GM18951 (cell line): ENCODE measurements around the gene STK36.
A peak's percentile ranks its signal among the peaks of the same experiment; 100 is the strongest.

Experiments used
- POLR2A ChIP-seq: IDR thresholded peaks from 4 replicates; pipeline ENCODE4 v1.6.1; 2011; ENCODE audit warnings: mild to moderate bottlenecking; ENCODE audit not compliant: insufficient read length, insufficient read depth; ENCODE audit errors: extremely low read depth
- in situ Hi-C: fragments of 300-500 bp; cut with MboI; formaldehyde crosslinking; loops from one replicate; pipeline ENCODE4 v1.12.0; 2022; ENCODE audit warnings: low sequenced_read_pairs, mixed read lengths, inconsistent platforms; ENCODE audit not compliant: unreplicated experiment

STK36 gene

GRCh38 chr2:218671654-218672566, at the start of gene STK36, which contains the start of gene RNF25:
Gene STK36, plus strand, starts transcription at chr2:218672086. Its CDS starts 744 bp downstream, at chr2:218672830.
Gene RNF25, minus strand, starts transcription at chr2:218672002. Its CDS starts 32 bp downstream, at chr2:218671970.
- TF ChIP-seq POLR2A, result peak; percentile 84

GRCh38 chr2:218622606-218623365, 49.1 kb upstream of the STK36 start:
- in situ Hi-C loops, result no loop called here
- TF ChIP-seq POLR2A, result no peak

More at GRCh38 chr2:218671654-218672566, at the start of gene STK36, which contains the start of gene RNF25:
- in situ Hi-C loops, result no loop called here

- in situ Hi-C loops, result no loop called here
- no peak for TF ChIP-seq POLR2A
Measured at GRCh38 chr2:218623366-218623705, 48.5 kb upstream of the STK36 start.

GRCh38 chr2:218626369-218626768, 45.5 kb upstream of the STK36 start:
- in situ Hi-C loops, result no loop called here

GRCh38 chr2:218627939-218628338, 43.9 kb upstream of the STK36 start:
- no peak for TF ChIP-seq POLR2A
- in situ Hi-C loops, result no loop called here

More at GRCh38 chr2:218626369-218626768, 45.5 kb upstream of the STK36 start:
- TF ChIP-seq POLR2A, result no peak

- in situ Hi-C loops, result no loop called here
- TF ChIP-seq POLR2A, result no peak
Measured at GRCh38 chr2:218631837-218632236, 40.0 kb upstream of the STK36 start.

GRCh38 chr2:218635719-218636118, 36.2 kb upstream of the STK36 start:
- TF ChIP-seq POLR2A, result no peak
- in situ Hi-C loops, result no loop called here

GRCh38 chr2:218638372-218638771, 33.5 kb upstream of the STK36 start:
- TF ChIP-seq POLR2A, result no peak
- in situ Hi-C loops, result no loop called here

- in situ Hi-C loops, result no loop called here
- TF ChIP-seq POLR2A, result no peak
Measured at GRCh38 chr2:218642121-218642656, 29.7 kb upstream of the STK36 start.

GRCh38 chr2:218642786-218643185, 29.1 kb upstream of the STK36 start:
- in situ Hi-C loops, result no loop called here
- no peak for TF ChIP-seq POLR2A

GRCh38 chr2:218643751-218644310, 28.1 kb upstream of the STK36 start:
- in situ Hi-C loops, result no loop called here
- TF ChIP-seq POLR2A, result no peak

GRCh38 chr2:218644721-218645120, 27.2 kb upstream of the STK36 start:
- in situ Hi-C loops, result loop anchor here (5.0 kb wide), 1 partner anchor 227 kb away; the partner anchor contains the start of gene VIL1
- no peak for TF ChIP-seq POLR2A

- TF ChIP-seq POLR2A, result no peak
- in situ Hi-C loops, result loop anchor here (5.0 kb wide), 1 partner anchor 228 kb away; the partner anchor contains the start of gene VIL1
Measured at GRCh38 chr2:218645126-218645525, 26.8 kb upstream of the STK36 start.
